ENCODE measurements around the gene ZNF484. TPM values are rescaled to one million over a fixed set of nuclear protein-coding genes. Genes with fewer than 3 reads are reported as not detected.
"Not testable (repeated sequence)": the region's sequence is repeated elsewhere in the genome, so short reads cannot be mapped to it uniquely, and the experiment has no call there.

The ZNF484 gene
- total RNA-seq = 10 to 100 TPM in 1 of 2 donors, 1 to 10 TPM in 1; 8.1 to 12.5 TPM

- Mint-ChIP-seq H3K27ac (peak within 1 kb of the TSS; percentile 98 to 99), H3K36me3 (peaks cover 15 to 22% of the 10 kb centered on the region in 2 donors), H3K9me3 (peaks cover 7% of the 10 kb centered on the region in 2 donors)
- DNase-seq (ENCODE audit: low spot score in 2 of 2) (peak; percentile 93 to 97), ATAC-seq (peak; percentile 96 to 97)
Measured at GRCh38 chr9:92877531-92878430, at the start of gene ZNF484. Gene ZNF484 (minus strand): TSS chr9:92878038. CDS start chr9:92875029, 3,009 bp downstream.

GRCh38 chr9:92920437-92920836, 42.6 kb upstream of the ZNF484 start:
- no peaks in the 10 kb centered on the region for H3K36me3 Mint-ChIP-seq

GRCh38 chr9:92917176-92917800, 39.5 kb upstream of the ZNF484 start:
- Mint-ChIP-seq H3K27ac (peak overlapping the region in 1 of 2 donors; percentile 8), H3K36me3 (no peaks in the 10 kb centered on the region), H3K9me3 (no peaks in the 10 kb centered on the region)
- ATAC-seq (no peak), DNase-seq (ENCODE audit: low spot score in 2 of 2) (no peak)

More at GRCh38 chr9:92920437-92920836, 42.6 kb upstream of the ZNF484 start:
- Mint-ChIP-seq H3K9me3 (no peaks in the 10 kb centered on the region), H3K27ac (no peak overlapping the region)
- ATAC-seq (no peak), DNase-seq (ENCODE audit: low spot score in 2 of 2) (no peak)

- Mint-ChIP-seq H3K27ac (no peak overlapping the region), H3K9me3 (no peaks in the 10 kb centered on the region), H3K36me3 (no peaks in the 10 kb centered on the region)
- DNase-seq (ENCODE audit: low spot score in 2 of 2) (no peak), ATAC-seq (no peak)
Measured at GRCh38 chr9:92911511-92912475, 34.0 kb upstream of the ZNF484 start.

GRCh38 chr9:92905137-92905536, 27.3 kb upstream of the ZNF484 start:
- not testable (repeated sequence) for H3K36me3 Mint-ChIP-seq; H3K27ac Mint-ChIP-seq; H3K9me3 Mint-ChIP-seq; ATAC-seq; DNase-seq (ENCODE audit: low spot score in 2 of 2)

- DNase-seq (ENCODE audit: low spot score in 2 of 2) (no peak), ATAC-seq (no peak)
- Mint-ChIP-seq H3K9me3 (no peaks in the 10 kb centered on the region), H3K27ac (peak overlapping the region in 1 of 2 donors; percentile 29), H3K36me3 (no peaks in the 10 kb centered on the region)
Measured at GRCh38 chr9:92897323-92897722, 19.5 kb upstream of the ZNF484 start.

GRCh38 chr9:92895812-92896436, 18.1 kb upstream of the ZNF484 start:
- H3K9me3 Mint-ChIP-seq = no peaks in the 10 kb centered on the region
- H3K27ac Mint-ChIP-seq = peak overlapping the region; percentile 29 to 32
- ATAC-seq = no peak
- H3K36me3 Mint-ChIP-seq = no peaks in the 10 kb centered on the region
- DNase-seq (ENCODE audit: low spot score in 2 of 2) = peak in 1 of 2 donors; percentile 44

- DNase-seq (ENCODE audit: low spot score in 2 of 2) = peak in 1 of 2 donors; percentile 52
- H3K27ac Mint-ChIP-seq = no peak overlapping the region
- H3K9me3 Mint-ChIP-seq = peaks cover 0 to 3% of the 10 kb centered on the region in 2 donors
- no peaks in the 10 kb centered on the region for H3K36me3 Mint-ChIP-seq
- no peak for ATAC-seq
Measured at GRCh38 chr9:92894711-92895362, 17.0 kb upstream of the ZNF484 start.

GRCh38 chr9:92893916-92894610, 16.2 kb upstream of the ZNF484 start:
- ATAC-seq; H3K36me3 Mint-ChIP-seq; DNase-seq (ENCODE audit: low spot score in 2 of 2); H3K27ac Mint-ChIP-seq; H3K9me3 Mint-ChIP-seq: not testable (repeated sequence)

GRCh38 chr9:92892276-92892675, 14.4 kb upstream of the ZNF484 start:
- DNase-seq (ENCODE audit: low spot score in 2 of 2); ATAC-seq; H3K36me3 Mint-ChIP-seq; H3K27ac Mint-ChIP-seq; H3K9me3 Mint-ChIP-seq: not testable (repeated sequence)

GRCh38 chr9:92890761-92891160, 12.9 kb upstream of the ZNF484 start:
- Mint-ChIP-seq H3K27ac (no peak overlapping the region), H3K36me3 (no peaks in the 10 kb centered on the region), H3K9me3 (peaks cover 0 to 5% of the 10 kb centered on the region in 2 donors)
- DNase-seq (ENCODE audit: low spot score in 2 of 2) (no peak), ATAC-seq (no peak)

- H3K36me3 Mint-ChIP-seq = no peaks in the 10 kb centered on the region
- H3K9me3 Mint-ChIP-seq = peaks cover 0 to 5% of the 10 kb centered on the region in 2 donors
- no peak overlapping the region for H3K27ac Mint-ChIP-seq
- ATAC-seq (no peak), DNase-seq (ENCODE audit: low spot score in 2 of 2) (no peak)
Measured at GRCh38 chr9:92887880-92888338, 10.1 kb upstream of the ZNF484 start.

GRCh38 chr9:92886846-92887610, 9.2 kb upstream of the ZNF484 start:
- not testable (repeated sequence) for H3K9me3 Mint-ChIP-seq; DNase-seq (ENCODE audit: low spot score in 2 of 2); H3K27ac Mint-ChIP-seq; H3K36me3 Mint-ChIP-seq; ATAC-seq

- not testable (repeated sequence) for H3K9me3 Mint-ChIP-seq; H3K36me3 Mint-ChIP-seq; DNase-seq (ENCODE audit: low spot score in 2 of 2)
- peak overlapping the region; percentile 44 to 81 for H3K27ac Mint-ChIP-seq
- peak in 1 of 2 donors; percentile 82 for ATAC-seq
Measured at GRCh38 chr9:92883666-92884405, 6.0 kb upstream of the ZNF484 start.

All from activated naive CD4-positive, alpha-beta T cell treated with anti-CD3 and anti-CD28 coated beads, Interleukin-2, amount 50 U/mL, for 72 hours (primary cell).